ENCODE measurements around the gene LDLRAD4.

LDLRAD4 gene

GRCh38 chr18:13555865-13556264 is 337.3 kb downstream of the LDLRAD4 start:
- CTCF ChIA-PET, result interaction anchor here (0.7 to 9.7 kb wide), 12 partner anchors 9 to 340 kb away, joined by 3 to 191 read pairs (median 5); no protein-coding TSS in a partner anchor
- no CpG with 5 or more reads among the region's 3 CpGs for WGBS (ENCODE audit: insufficient coverage)
- H3K9me3 ChIP-seq (ENCODE audit: control extremely low read depth in 1 of 5, control insufficient read depth in 4 of 5, insufficient read depth in 2 of 5, low read depth in 1 of 5, low read length in 4 of 5), result no peaks in the 10 kb centered on the region
- H3K27me3 ChIP-seq (replicated peaks in 2 of 5; ENCODE audit: control insufficient read depth in 4 of 5, insufficient read depth in 5 of 5, low read length in 4 of 5), result no peaks in the 10 kb centered on the region
- no peaks in the 10 kb centered on the region for H3K36me3 ChIP-seq (ENCODE audit: control insufficient read depth in 4 of 4, insufficient read depth in 4 of 4, low read length in 3 of 4)
- no peak overlapping the region for H3K27ac ChIP-seq (ENCODE audit: insufficient read depth in 1 of 2, low read depth in 1 of 2, low read length in 2 of 2, poor library complexity in 1 of 2, severe bottlenecking in 2 of 2)
- no peak for DNase-seq
- H3K4me3 ChIP-seq (ENCODE audit: control insufficient read depth in 1 of 7, extremely low read depth in 1 of 7, insufficient read depth in 4 of 7, low read depth in 2 of 7, low read length in 6 of 7), result no peak overlapping the region
- POLR2A ChIA-PET, result interaction anchor here (1.7 kb wide), 1 partner anchor 56 kb away, joined by 6 read pairs; no protein-coding TSS in a partner anchor
- peaks cover 0 to 38% (median 31%) of the 10 kb centered on the region in 4 experiments for H3K4me1 ChIP-seq (ENCODE audit: control extremely low read depth in 1 of 4, control insufficient read depth in 4 of 4, insufficient read depth in 4 of 4, low read length in 3 of 4)

DNA sequence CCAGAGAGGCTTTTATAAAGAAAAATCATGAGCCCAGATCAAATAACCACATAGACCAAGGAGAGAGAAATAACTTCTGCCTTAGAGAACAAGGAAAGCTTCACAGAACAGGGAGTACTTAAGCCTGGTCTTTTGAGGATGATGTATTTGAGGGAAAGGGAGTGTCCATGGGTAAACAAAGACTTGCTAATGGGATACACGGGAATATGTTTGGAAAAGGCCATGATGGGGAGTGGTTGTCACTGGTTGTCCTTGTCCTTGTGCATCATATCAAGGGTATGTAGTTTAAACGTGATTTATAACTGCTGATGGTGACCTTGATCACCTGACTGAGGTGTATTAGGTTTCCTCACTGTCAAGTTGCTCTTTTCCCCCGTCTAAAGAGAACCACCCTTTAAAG is 337.9 kb downstream of the LDLRAD4 start:
- peaks cover 1 to 37% (median 32%) of the 10 kb centered on the region in 4 experiments for H3K4me1 ChIP-seq (ENCODE audit: control extremely low read depth in 1 of 4, control insufficient read depth in 4 of 4, insufficient read depth in 4 of 4, low read length in 3 of 4)
- H3K27ac ChIP-seq (ENCODE audit: insufficient read depth in 1 of 2, low read depth in 1 of 2, low read length in 2 of 2, poor library complexity in 1 of 2, severe bottlenecking in 2 of 2), result no peak overlapping the region
- DNase-seq, result no peak
- 92% methylated on average over 3 of the region's 3 CpGs for WGBS (ENCODE audit: insufficient coverage)
- CTCF ChIA-PET, result interaction anchor here (0.9 to 9.7 kb wide), 10 partner anchors 15 to 341 kb away, joined by 3 to 191 read pairs (median 6); no protein-coding TSS in a partner anchor
- no peak overlapping the region for H3K4me3 ChIP-seq (ENCODE audit: control insufficient read depth in 1 of 7, extremely low read depth in 1 of 7, insufficient read depth in 4 of 7, low read depth in 2 of 7, low read length in 6 of 7)
- POLR2A ChIA-PET, result interaction anchor here (0.6 to 1.7 kb wide), 2 partner anchors 10 to 56 kb away, joined by 3 to 6 read pairs; no protein-coding TSS in a partner anchor
- H3K27me3 ChIP-seq (replicated peaks in 2 of 5; ENCODE audit: control insufficient read depth in 4 of 5, insufficient read depth in 5 of 5, low read length in 4 of 5), result no peaks in the 10 kb centered on the region
- no peaks in the 10 kb centered on the region for H3K36me3 ChIP-seq (ENCODE audit: control insufficient read depth in 4 of 4, insufficient read depth in 4 of 4, low read length in 3 of 4)
- H3K9me3 ChIP-seq (ENCODE audit: control extremely low read depth in 1 of 5, control insufficient read depth in 4 of 5, insufficient read depth in 2 of 5, low read depth in 1 of 5, low read length in 4 of 5), result no peaks in the 10 kb centered on the region

DNA sequence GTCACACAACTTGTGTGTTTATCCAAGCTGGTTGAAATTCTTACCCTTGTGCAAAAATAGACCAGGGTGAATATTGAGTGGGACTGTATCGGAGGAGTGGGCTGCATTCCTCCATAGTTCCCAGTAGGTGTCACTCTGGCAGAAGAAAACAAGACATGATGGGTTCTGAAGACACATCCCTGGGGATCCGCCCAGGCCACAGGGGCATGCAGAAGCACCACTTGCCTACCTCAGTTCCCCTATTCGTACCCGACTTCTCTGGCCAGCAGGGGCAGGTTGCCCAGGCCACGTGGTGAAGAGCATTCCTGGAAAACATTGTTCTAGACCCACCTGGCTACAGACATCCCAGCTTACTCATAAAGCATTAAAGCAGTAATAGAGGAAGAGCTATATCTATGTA is 339.6 kb downstream of the LDLRAD4 start:
- 7% methylated on average over 5 of the region's 5 CpGs for WGBS (ENCODE audit: insufficient coverage)
- POLR2A ChIA-PET, result interaction anchor here (0.8 to 2.1 kb wide), 3 partner anchors 54 to 72 kb away, joined by 3 to 18 read pairs (median 5); no protein-coding TSS in a partner anchor
- H3K4me3 ChIP-seq (ENCODE audit: control insufficient read depth in 1 of 7, extremely low read depth in 1 of 7, insufficient read depth in 4 of 7, low read depth in 2 of 7, low read length in 6 of 7), result peak overlapping the region in 1 of 7 experiments; percentile 13
- no peaks in the 10 kb centered on the region for H3K27me3 ChIP-seq (replicated peaks in 2 of 5; ENCODE audit: control insufficient read depth in 4 of 5, insufficient read depth in 5 of 5, low read length in 4 of 5)
- no peaks in the 10 kb centered on the region for H3K36me3 ChIP-seq (ENCODE audit: control insufficient read depth in 4 of 4, insufficient read depth in 4 of 4, low read length in 3 of 4)
- peaks cover 12 to 40% (median 34%) of the 10 kb centered on the region in 4 experiments for H3K4me1 ChIP-seq (ENCODE audit: control extremely low read depth in 1 of 4, control insufficient read depth in 4 of 4, insufficient read depth in 4 of 4, low read length in 3 of 4)
- no peak overlapping the region for H3K27ac ChIP-seq (ENCODE audit: insufficient read depth in 1 of 2, low read depth in 1 of 2, low read length in 2 of 2, poor library complexity in 1 of 2, severe bottlenecking in 2 of 2)
- H3K9me3 ChIP-seq (ENCODE audit: control extremely low read depth in 1 of 5, control insufficient read depth in 4 of 5, insufficient read depth in 2 of 5, low read depth in 1 of 5, low read length in 4 of 5), result no peaks in the 10 kb centered on the region
- CTCF ChIA-PET, result interaction anchor here (0.6 to 9.7 kb wide), 23 partner anchors 9 to 342 kb away, joined by 3 to 191 read pairs (median 6); no protein-coding TSS in a partner anchor
- DNase-seq, result peak; percentile 49 to 66 (median 62)

DNA sequence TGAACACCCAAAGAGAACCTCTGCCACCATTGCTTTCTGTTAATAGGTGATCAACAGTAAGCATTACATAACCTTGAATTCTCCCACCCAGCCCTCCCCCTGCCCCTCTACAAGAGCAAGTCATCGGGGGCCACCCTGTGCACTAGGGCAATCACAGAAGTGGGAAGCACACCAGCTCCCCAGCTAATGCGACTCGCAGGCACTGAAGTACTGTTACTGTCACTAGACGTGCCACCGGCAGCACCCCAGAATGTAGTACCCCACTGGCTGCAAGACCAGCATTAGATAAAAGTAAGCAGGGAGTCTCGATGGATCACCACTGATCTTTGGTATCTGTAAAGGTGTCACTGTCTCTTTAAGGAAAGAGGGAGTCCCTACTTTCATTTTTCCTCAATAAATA is 340.2 kb downstream of the LDLRAD4 start:
- ChIA-PET POLR2A (interaction anchor here (0.8 to 2.1 kb wide), 4 partner anchors 51 to 71 kb away, joined by 3 to 18 read pairs (median 4); no protein-coding TSS in a partner anchor), CTCF (interaction anchor here (0.7 to 9.7 kb wide), 21 partner anchors 8 to 343 kb away, joined by 3 to 191 read pairs (median 7); no protein-coding TSS in a partner anchor)
- DNase-seq, result peak in 1 of 3 donors; percentile 38
- no peaks in the 10 kb centered on the region for H3K9me3 ChIP-seq (ENCODE audit: control extremely low read depth in 1 of 5, control insufficient read depth in 4 of 5, insufficient read depth in 2 of 5, low read depth in 1 of 5, low read length in 4 of 5)
- no peaks in the 10 kb centered on the region for H3K27me3 ChIP-seq (replicated peaks in 2 of 5; ENCODE audit: control insufficient read depth in 4 of 5, insufficient read depth in 5 of 5, low read length in 4 of 5)
- WGBS (ENCODE audit: insufficient coverage), result 76% methylated on average over 5 of the region's 6 CpGs
- no peak overlapping the region for H3K4me3 ChIP-seq (ENCODE audit: control insufficient read depth in 1 of 7, extremely low read depth in 1 of 7, insufficient read depth in 4 of 7, low read depth in 2 of 7, low read length in 6 of 7)
- H3K36me3 ChIP-seq (ENCODE audit: control insufficient read depth in 4 of 4, insufficient read depth in 4 of 4, low read length in 3 of 4), result no peaks in the 10 kb centered on the region
- no peak overlapping the region for H3K27ac ChIP-seq (ENCODE audit: insufficient read depth in 1 of 2, low read depth in 1 of 2, low read length in 2 of 2, poor library complexity in 1 of 2, severe bottlenecking in 2 of 2)
- peaks cover 17 to 46% (median 40%) of the 10 kb centered on the region in 4 experiments for H3K4me1 ChIP-seq (ENCODE audit: control extremely low read depth in 1 of 4, control insufficient read depth in 4 of 4, insufficient read depth in 4 of 4, low read length in 3 of 4)

DNA sequence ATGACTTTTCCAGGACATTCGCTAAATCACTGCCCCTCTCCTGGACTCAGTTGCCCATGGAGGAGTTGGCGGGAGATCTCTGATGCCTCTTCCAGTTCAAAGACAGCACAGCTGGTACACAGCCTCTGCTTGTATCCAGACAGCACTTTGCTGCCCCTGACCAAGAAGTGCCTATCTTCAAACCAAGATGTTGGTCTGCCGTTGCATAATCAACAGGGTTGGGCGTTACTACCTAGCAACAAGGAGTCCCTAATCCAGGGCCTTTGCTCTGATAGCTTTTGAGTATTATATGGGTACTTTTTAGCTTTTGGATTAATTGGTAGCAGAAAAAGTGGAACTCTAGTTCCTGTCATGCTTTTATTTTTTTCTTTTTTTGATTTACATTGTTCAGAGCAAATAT is 341.2 kb downstream of the LDLRAD4 start:
- peak; percentile 50 to 90 (median 72) for DNase-seq
- Histone ChIP-seq H3K36me3 (ENCODE audit: control insufficient read depth in 4 of 4, insufficient read depth in 4 of 4, low read length in 3 of 4) (no peaks in the 10 kb centered on the region), H3K27me3 (replicated peaks in 2 of 5; ENCODE audit: control insufficient read depth in 4 of 5, insufficient read depth in 5 of 5, low read length in 4 of 5) (no peaks in the 10 kb centered on the region), H3K27ac (ENCODE audit: insufficient read depth in 1 of 2, low read depth in 1 of 2, low read length in 2 of 2, poor library complexity in 1 of 2, severe bottlenecking in 2 of 2) (no peak overlapping the region), H3K4me3 (ENCODE audit: control insufficient read depth in 1 of 7, extremely low read depth in 1 of 7, insufficient read depth in 4 of 7, low read depth in 2 of 7, low read length in 6 of 7) (no peak overlapping the region), H3K4me1 (ENCODE audit: control extremely low read depth in 1 of 4, control insufficient read depth in 4 of 4, insufficient read depth in 4 of 4, low read length in 3 of 4) (peaks cover 24 to 56% (median 50%) of the 10 kb centered on the region in 4 experiments), H3K9me3 (ENCODE audit: control extremely low read depth in 1 of 5, control insufficient read depth in 4 of 5, insufficient read depth in 2 of 5, low read depth in 1 of 5, low read length in 4 of 5) (no peaks in the 10 kb centered on the region)
- POLR2A ChIA-PET, result interaction anchor here (1.0 to 2.0 kb wide), 2 partner anchors 50 to 53 kb away, joined by 3 to 11 read pairs; no protein-coding TSS in a partner anchor
- 53% methylated on average over 4 of the region's 4 CpGs for WGBS (ENCODE audit: insufficient coverage)
- CTCF ChIA-PET, result interaction anchor here (0.6 to 9.7 kb wide), 16 partner anchors 8 to 334 kb away, joined by 3 to 191 read pairs (median 4); no protein-coding TSS in a partner anchor

DNA sequence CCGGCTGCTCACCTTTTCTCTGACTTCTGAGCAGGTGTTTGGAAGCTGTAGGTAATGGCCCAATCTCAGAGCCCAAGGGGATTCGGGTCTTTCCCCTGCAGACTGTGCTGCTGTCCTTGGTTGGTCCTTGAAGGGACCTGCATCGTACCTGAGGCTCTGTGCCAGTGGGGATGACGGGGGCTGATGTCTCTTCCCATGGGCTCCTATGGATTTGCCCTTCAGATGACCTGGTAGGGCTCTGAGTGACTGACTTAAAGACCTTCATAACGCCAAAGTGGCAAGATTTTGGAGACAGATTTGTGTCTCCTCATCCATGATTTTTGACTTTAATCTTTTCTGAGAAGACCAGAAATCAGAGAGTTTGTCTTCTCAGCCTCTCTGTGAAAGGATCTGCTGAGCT is 341.7 kb downstream of the LDLRAD4 start:
- CTCF ChIA-PET, result interaction anchor here (0.9 to 9.7 kb wide), 14 partner anchors 7 to 335 kb away, joined by 3 to 191 read pairs (median 5); no protein-coding TSS in a partner anchor
- no peaks in the 10 kb centered on the region for H3K27me3 ChIP-seq (replicated peaks in 2 of 5; ENCODE audit: control insufficient read depth in 4 of 5, insufficient read depth in 5 of 5, low read length in 4 of 5)
- WGBS (ENCODE audit: insufficient coverage), result 99% methylated on average over 5 of the region's 5 CpGs
- no peak overlapping the region for H3K4me3 ChIP-seq (ENCODE audit: control insufficient read depth in 1 of 7, extremely low read depth in 1 of 7, insufficient read depth in 4 of 7, low read depth in 2 of 7, low read length in 6 of 7)
- no peaks in the 10 kb centered on the region for H3K9me3 ChIP-seq (ENCODE audit: control extremely low read depth in 1 of 5, control insufficient read depth in 4 of 5, insufficient read depth in 2 of 5, low read depth in 1 of 5, low read length in 4 of 5)
- POLR2A ChIA-PET, result interaction anchor here (1.0 to 2.0 kb wide), 2 partner anchors 50 to 52 kb away, joined by 4 to 11 read pairs; no protein-coding TSS in a partner anchor
- no peak for DNase-seq
- H3K27ac ChIP-seq (ENCODE audit: insufficient read depth in 1 of 2, low read depth in 1 of 2, low read length in 2 of 2, poor library complexity in 1 of 2, severe bottlenecking in 2 of 2), result no peak overlapping the region
- peaks cover 26 to 62% (median 55%) of the 10 kb centered on the region in 4 experiments for H3K4me1 ChIP-seq (ENCODE audit: control extremely low read depth in 1 of 4, control insufficient read depth in 4 of 4, insufficient read depth in 4 of 4, low read length in 3 of 4)
- H3K36me3 ChIP-seq (ENCODE audit: control insufficient read depth in 4 of 4, insufficient read depth in 4 of 4, low read length in 3 of 4), result no peaks in the 10 kb centered on the region
